DMS 273 (cell line): ENCODE data around the gene DPM2.

Experiments used
- DNase-seq: peaks from one replicate; lab custom pipeline; 2025; ENCODE audit not compliant: unreplicated experiment; lab: John Stamatoyannopoulos, UW

The DPM2 gene

GRCh38 chr9:127958728-127959127, 21.1 kb upstream of the DPM2 start:
- DNase-seq = no peak

DNA sequence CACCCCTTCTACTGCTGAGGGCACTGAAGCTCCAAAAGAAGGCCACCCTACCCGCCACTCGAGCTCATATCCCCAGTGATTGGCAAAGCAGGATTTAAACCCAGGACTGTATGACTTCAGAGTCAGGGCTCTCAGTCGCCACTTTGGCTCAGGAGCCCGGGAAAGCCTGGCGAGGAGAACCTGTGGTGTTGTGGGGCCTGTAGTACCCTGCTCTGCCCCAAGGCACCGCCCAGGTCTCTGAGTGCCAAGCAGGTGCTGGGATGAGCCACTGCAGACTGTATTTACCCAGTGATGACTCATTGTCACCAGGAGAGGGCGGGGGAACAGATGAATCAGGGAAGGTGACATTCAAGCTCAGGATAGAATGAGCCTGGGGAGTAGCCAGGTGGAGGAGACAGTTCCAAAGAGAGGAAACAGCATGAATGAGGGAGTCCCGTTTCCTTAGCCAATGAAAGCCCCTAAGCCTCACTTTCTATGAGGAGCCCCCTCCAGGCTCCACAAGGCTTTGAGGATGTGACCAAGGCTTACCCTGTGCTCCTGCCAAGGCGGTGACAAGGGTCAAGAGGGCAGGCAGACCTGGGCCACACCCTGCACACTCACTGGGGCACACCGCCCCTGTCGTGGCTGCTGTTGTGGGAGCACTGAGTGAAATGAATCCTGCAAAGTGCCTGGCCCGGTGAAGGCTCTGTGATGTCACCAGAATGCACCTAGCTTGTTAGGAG, 17.8 kb upstream of the DPM2 start:
- peak; percentile 72 for DNase-seq

- no peak for DNase-seq
Measured at GRCh38 chr9:127954831-127955293, 17.2 kb upstream of the DPM2 start.

GRCh38 chr9:127953768-127954505, 16.3 kb upstream of the DPM2 start:
- no peak for DNase-seq

- no peak for DNase-seq
Measured at GRCh38 chr9:127953154-127953553, 15.5 kb upstream of the DPM2 start.

DNA sequence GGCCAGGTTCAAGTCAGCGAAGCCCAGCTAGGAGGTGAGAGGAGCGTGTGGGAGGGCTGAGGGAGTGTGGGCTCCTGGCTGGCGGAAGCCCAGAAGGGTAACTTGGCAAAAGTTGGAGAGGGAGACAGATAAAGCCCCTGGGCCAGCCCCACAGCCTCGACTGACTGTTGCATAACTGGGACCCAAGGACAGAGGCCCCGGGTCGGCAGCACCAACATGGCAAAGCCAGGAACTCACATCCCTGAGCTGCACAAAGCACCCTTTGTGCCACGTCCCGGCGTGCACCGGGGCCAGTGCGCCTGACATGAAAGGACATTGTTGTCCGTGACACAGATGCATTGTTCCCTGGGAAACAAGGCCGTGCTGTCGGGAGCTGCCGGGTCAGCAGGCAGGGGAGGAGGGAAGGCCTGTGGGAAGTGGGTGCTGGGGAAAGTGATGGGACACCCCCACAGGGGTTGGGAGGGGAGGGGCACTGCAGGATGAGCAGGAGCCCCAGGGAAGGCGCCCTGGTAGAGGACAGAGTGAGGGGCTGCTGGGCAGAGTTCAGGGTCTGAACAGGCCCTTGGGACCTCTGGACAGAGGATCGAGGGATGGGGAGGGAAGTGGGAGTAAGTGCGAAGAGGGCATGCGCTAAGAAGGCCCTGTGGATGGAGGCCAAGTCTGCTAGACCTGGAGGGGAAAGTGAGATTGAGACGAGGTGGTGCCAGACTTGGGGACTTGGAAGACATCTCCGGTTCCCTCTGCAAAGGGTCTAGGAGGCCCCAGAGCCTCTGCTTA, 13.0 kb upstream of the DPM2 start:
- no peak for DNase-seq

GRCh38 chr9:127949827-127950512, 12.3 kb upstream of the DPM2 start:
- no peak for DNase-seq

DNA sequence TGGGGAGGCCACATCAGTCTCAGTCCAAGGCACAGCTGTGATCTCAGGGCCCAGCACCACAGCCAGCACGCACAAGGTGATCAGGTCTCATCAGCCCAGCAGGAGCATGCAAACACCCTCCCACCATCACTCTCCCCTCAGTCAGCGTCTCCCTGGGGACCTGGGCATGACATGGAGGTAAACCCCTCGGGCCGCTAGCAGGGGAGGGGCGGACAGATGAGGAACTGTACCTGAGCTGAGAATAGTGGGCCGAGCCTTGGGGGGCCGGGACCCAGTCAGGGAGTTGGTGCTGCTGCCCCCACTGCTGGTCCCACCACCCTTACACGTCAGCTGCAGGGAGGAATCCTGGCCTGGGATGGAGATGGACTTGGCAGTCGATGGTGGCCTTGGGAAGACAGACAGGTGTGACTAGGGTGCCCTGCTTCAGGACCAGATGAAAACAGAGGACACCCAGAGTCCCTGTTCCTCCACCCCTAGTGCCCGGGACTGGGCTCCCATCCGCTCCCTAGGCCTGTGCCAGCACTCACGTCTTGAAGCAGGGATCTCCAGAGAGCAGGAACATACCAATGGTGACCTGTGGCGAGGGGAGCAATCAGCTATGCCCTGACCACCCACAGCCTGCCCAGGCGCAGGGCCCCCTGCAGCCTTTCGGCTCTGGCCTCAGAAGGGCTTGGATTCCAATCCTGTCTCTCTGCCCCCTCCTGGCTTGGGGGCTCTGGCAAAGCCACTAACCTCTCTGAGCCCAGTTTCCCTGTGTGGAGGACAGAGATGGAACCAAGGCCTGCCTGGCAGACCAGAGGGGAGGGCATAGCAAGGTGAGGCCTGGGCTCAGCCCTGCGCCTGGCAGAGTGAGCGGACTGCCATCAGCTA, 10.4 kb upstream of the DPM2 start:
- no peak for DNase-seq

- DNase-seq = peak; percentile 24
Measured at GRCh38 chr9:127946728-127947127, 9.1 kb upstream of the DPM2 start.

DNA sequence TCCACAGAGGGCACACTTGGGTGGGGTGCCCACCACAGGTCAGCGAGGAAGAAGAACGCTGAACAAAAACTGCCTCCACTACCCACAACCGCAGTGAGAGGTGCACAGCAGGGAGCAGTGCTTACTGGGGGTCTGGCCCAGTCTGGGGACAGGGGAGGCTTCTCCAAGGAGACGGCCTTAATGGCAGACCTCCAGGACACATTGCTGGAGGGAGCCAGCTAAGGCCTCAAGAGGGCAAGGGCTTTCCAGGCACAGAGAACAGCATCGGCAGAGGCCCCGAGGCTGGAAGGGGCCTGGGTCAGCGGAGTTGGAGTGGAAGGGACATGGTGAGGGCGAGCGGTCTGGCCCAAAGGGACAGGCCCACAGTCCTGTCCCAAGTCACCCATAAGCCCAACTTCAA, 8.3 kb upstream of the DPM2 start:
- no peak for DNase-seq

DNA sequence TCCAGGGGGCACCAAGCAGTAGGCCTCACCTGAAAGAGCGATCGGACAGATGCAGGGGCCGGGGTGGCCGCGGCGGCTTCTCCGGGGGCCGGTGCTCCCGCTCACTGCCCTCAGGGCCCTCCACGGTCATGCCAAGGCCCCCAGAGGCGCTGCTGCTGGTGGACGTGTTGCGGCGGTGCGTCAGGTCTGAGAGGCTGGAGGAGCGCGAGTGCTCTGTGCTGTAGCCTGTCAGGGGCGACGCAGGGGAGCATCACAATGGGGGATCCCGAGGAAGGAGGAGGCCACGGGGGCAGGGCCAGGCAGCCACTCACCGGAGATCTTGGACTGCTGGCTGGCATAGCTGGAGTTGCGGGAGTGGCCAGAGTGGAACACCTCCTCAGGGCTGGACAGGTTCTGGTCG, 7.7 kb upstream of the DPM2 start:
- no peak for DNase-seq

DNA sequence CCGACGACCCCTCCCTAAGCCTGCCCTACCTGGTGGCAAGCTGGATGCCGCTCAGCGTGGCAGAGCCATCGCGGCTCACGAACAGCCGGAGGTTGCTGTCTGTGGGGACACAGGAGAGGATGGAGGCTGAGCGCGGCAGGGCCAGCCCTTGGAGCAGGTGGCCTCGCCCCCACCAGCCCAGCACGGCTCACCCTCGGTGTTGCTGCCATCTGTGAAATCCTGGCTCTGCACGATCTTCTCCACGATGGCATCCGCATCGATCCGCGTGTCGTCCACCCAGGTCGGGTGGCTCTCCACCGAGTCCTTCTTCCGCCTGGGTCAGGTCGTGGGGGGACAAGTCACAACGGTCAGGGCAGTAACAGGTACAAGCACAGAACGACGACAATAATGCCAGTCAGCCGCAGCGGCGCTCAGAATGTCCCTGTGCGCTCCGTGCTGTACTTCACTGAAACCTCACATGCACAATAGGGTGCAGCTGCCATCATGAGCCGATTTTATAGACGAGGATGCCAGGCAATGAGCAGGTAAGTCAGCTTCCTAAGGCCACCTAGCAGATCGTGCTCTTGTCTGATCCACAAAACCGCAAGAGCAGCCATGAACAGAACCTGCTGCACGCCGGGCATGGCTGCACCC, 7.0 kb upstream of the DPM2 start:
- DNase-seq = no peak

GRCh38 chr9:127943731-127944144, 6.1 kb upstream of the DPM2 start:
- DNase-seq = peak; percentile 94

- DNase-seq = no peak
Measured at GRCh38 chr9:127943011-127943662, 5.5 kb upstream of the DPM2 start.

DNA sequence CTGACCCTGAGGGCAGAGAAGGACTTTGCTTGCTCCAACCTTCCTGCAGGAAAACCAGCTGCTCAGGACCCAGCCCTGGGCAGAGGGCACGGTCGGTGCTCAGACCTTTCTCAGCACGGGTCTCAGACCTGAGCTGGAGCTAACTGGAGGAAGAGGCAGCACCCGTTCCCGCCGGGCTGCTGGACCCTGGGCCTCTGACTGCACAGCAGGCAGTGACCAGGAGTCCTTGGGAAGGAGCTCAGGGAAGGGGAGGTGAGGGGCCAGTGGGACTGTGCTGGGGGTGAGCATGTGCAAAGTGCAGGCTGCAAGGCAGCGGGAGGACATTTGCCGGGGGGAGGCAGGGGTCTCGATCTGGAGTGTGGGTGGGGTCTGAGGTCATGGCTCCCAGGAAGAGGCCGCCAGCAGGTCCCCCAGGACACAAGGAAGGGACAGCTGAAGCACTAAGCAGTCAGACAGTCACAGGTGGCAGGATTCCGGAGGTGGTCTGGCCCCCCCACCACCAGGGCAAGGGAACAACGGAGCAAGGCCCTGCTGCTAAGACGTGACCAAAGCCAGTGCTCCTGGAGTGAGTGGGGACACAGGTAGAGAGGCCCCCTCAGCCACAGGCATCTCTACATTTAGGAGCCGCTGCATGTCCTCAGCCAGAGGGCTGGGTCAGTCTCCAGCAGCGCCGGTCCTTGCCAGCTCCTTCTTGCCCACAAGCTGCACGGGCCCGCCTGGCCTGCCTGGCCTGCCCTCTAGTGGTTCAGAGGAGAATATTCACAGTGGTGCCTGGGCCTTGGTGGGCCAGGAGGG, 4.8 kb upstream of the DPM2 start:
- DNase-seq = peak; percentile 82

- no peak for DNase-seq
Measured at GRCh38 chr9:127941961-127942215, 4.2 kb upstream of the DPM2 start.

DNA sequence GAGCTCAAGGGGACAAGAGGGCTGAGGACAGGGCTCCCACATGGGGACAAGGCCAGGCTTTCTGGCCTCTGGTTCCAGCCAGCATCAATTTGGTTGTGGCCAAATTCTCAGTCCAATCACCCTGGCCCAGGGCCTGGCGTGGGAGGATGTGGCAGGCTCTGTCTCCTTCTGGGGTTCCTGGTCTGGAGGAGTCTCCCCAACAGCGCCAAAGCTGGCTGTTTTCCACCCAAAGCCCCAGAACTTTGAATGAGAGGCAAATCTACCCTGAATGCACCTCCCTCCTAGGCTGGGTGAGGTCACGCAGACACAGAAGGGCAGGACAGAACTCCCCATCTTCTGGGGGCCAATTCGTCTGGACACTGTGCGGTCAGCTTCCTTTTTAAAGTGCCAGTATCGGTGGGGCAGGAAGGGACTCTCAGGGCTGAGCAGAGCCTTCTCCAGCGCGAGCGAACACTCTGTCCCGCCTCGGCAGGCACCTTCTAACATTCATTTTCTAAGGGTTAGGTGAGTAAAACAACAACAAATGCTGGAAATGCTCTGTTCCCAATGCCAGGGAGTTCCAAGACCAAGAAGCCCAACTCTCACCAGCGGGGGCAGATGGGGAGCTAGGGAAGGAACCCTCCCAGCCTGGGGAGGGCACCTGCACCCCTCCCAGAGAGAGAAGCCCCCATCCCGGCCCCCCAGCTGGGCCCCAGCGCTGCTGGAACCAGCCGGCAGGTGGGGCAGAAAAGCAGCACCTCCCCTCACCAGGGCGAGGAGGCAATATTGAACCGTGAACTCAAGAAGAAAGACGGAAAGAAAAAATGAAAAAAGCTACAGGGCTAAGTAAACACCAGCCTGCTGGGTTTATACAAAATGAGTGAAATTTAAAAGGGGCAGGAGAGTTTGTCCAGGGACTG, 3.7 kb upstream of the DPM2 start:
- no peak for DNase-seq

DNA sequence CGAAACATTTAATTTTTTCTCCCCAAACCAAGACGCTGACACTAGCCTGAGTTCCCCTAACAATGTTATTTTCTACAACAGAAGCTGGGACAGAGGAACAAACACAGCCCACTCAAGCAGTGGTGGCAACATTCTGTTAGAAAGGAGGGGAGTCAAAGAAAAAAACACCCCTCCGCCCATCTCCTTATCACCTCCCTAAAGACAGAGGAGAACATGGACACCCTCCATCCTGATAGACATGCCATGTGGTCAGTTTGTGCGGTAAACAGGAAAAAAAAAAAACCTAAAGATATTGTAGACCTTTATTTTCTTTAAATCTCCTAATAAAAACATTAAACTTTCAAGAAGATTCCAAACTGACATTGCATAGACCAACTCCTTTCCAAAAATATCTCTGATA, 2.9 kb upstream of the DPM2 start:
- DNase-seq = no peak
